ENCODE data around the gene CAPZB. TPM values are rescaled to one million over a fixed set of nuclear protein-coding genes. Genes with fewer than 3 reads are reported as not detected.

The CAPZB gene
- total RNA-seq, 1 experiment from 2014 or later: 491 TPM

- intact Hi-C loops (cut with micrococcal nuclease; ENCODE audit: unreplicated experiment): no loop called here
- no peaks in the 10 kb centered on the region for H3K27me3 ChIP-seq (ENCODE audit: control insufficient read depth, insufficient read depth, low read length)
- no peak for TF ChIP-seq REST (IDR thresholded peaks at IDR 0.05; ENCODE audit: insufficient read depth in 1 of 2, low read depth in 2 of 2, low read length in 1 of 2)
- no peak for TF ChIP-seq POLR2AphosphoS5 (IDR thresholded peaks at IDR 0.05; ENCODE audit: low read depth, low read length)
- no peak for TF ChIP-seq TCF7L2 (IDR thresholded peaks at IDR 0.05; ENCODE audit: low read depth, low read length)
- TF ChIP-seq CTCF (IDR thresholded peaks at IDR 0.05): no peak
- TF ChIP-seq SIN3A (IDR thresholded peaks at IDR 0.05; ENCODE audit: borderline replicate concordance, insufficient read depth, low read depth, low read length): no peak
Measured at GRCh38 chr1:19369396-19370090, 115.8 kb downstream of the CAPZB start.

GRCh38 chr1:19368964-19369363 lies 116.4 kb downstream of the CAPZB start:
- Histone ChIP-seq H3K36me3 (ENCODE audit: control insufficient read depth, insufficient read depth, low read length) (no peaks in the 10 kb centered on the region), H3K4me1 (ENCODE audit: control insufficient read depth, insufficient read depth, low read length) (peaks cover 10% of the 10 kb centered on the region), H3K27ac (ENCODE audit: low read length) (no peak overlapping the region), H3K9me3 (ENCODE audit: control insufficient read depth, insufficient read depth, low read depth, low read length) (no peaks in the 10 kb centered on the region), H3K4me3 (ENCODE audit: low read depth in 2 of 2, low read length in 2 of 2) (no peak overlapping the region), H3K27me3 (ENCODE audit: control insufficient read depth, insufficient read depth, low read length) (no peaks in the 10 kb centered on the region)
- DNase-seq (ENCODE audit: low read depth, low spot score) (no peak), ATAC-seq (no peak)
- POLR2A ChIA-PET: no interaction called here
- in situ Hi-C loops (cut with HindIII; ENCODE audit: low pct_unique_long_range_greater_than_20kb, low sequenced_read_pairs) (no loop called here), intact Hi-C loops (cut with micrococcal nuclease; ENCODE audit: unreplicated experiment) (no loop called here)
- CTCF ChIA-PET: no interaction called here
- no TSS peak for BruUV-seq (replicated peaks)
- no peak for TF ChIP-seq REST (IDR thresholded peaks at IDR 0.05; ENCODE audit: insufficient read depth in 1 of 2, low read depth in 2 of 2, low read length in 1 of 2)
- TF ChIP-seq POLR2AphosphoS5 (IDR thresholded peaks at IDR 0.05; ENCODE audit: low read depth, low read length): no peak
- no peak for TF ChIP-seq CTCF (IDR thresholded peaks at IDR 0.05)
- TF ChIP-seq SIN3A (IDR thresholded peaks at IDR 0.05; ENCODE audit: borderline replicate concordance, insufficient read depth, low read depth, low read length): no peak
- TF ChIP-seq TCF7L2 (IDR thresholded peaks at IDR 0.05; ENCODE audit: low read depth, low read length): no peak

More at GRCh38 chr1:19369396-19370090, 115.8 kb downstream of the CAPZB start:
- CTCF ChIA-PET: no interaction called here
- Histone ChIP-seq H3K36me3 (ENCODE audit: control insufficient read depth, insufficient read depth, low read length) (no peaks in the 10 kb centered on the region), H3K27ac (ENCODE audit: low read length) (no peak overlapping the region), H3K4me1 (ENCODE audit: control insufficient read depth, insufficient read depth, low read length) (peaks cover 10% of the 10 kb centered on the region), H3K9me3 (ENCODE audit: control insufficient read depth, insufficient read depth, low read depth, low read length) (no peaks in the 10 kb centered on the region), H3K4me3 (ENCODE audit: low read depth in 2 of 2, low read length in 2 of 2) (no peak overlapping the region)
- DNase-seq (ENCODE audit: low read depth, low spot score) (no peak), ATAC-seq (no peak)
- in situ Hi-C loops (cut with HindIII; ENCODE audit: low pct_unique_long_range_greater_than_20kb, low sequenced_read_pairs): no loop called here
- no TSS peak for BruUV-seq (replicated peaks)
- POLR2A ChIA-PET: no interaction called here
